Posterior vena cava (tissue), 2 donors: ENCODE results near the gene LRRC71. TPM values are rescaled to one million over a fixed set of nuclear protein-coding genes. Genes with fewer than 3 reads are reported as not detected.

ENCODE experiments used
- DNase-seq: peaks from one replicate; pipeline ENCODE4 v3.0.0-alpha.2; 2020; ENCODE audit warnings: low spot score
- intact Hi-C, 2 donors: fragments of 100-400 bp; cut with DNase I; formaldehyde crosslinking; loops; one replicate each; pipeline versions ENCODE4 v1.14.1 to v1.14.2; 2022 to 2023
- total RNA-seq, 2 donors: library from RNA; stranded (reverse); fragmentation: NEBNext Ultra II Directional; extraction: Animal tissue kit (Norgen Biotek cat#: 25700); gene quantifications; one replicate each; pipeline ENCODE4 v1.2.1, GENCODE V29; 2021
- donor health status: DM: yes; HTN: yes; CAD: no.
- donor health status: DM: yes; HTN: yes; CAD: no.

LRRC71 gene
- total RNA-seq, 2 donors from 2014 or later: not detected

DNA sequence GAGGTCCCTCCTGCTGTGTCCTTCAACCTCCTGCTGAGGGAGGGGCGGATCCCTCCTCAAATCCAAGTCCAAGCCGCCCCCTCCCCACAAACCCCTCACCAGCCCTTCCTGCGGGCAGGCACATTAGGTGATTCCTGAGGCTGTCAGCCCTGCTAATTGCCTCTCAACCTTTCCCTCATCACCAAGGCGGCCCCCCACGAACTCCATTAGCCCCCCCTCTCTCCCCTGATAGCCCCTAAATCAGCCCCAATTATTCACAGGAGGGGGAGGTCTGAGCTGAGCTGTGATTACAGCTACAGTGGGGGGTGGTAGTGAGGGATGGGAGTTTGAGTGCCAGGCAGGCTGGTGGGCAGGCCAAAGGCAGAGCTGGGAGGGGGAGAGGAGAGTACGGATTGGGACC lies 32.7 kb upstream of the LRRC71 start:
- intact Hi-C loops: loop anchor here in 1 of 2 donors (10.0 kb wide), 1 partner anchor 193 kb away; no protein-coding TSS in a partner anchor
- no peak for DNase-seq

DNA sequence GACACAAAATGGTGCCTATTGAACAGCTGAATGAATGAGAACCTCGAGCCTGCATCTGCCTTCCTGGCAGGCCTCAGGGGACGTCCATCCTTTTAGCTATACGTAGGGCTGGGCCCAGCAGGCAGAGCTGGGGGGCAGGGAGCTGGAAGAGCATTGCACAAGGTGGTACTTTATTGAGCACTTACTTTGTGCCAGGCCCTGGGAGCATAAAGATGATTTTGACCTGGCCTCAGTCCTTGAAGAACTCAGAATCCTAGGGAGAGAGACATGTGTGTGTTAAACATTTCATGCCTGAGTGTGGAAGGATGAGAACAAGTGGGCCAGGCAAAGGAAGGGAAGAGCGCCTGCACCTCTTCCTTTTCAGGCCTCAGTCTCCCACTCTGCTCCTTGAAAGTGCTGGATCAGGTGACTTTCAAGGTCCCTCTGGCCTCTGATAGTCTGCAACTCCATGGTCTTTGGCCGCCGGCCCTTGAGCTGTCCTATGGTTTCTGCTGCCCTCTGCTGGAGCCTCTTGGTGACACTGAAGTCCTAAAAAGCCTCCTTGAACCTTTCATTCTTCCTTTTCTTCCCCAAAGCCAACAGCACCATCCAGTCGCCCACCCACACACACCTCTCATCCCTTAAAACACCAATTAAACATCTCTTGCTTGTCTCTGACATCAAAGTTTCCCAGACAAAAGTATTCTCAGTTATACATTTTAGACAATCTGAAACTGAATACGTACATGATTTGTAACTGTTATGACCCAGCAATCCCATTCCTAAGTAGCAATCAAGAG lies 30.4 kb upstream of the LRRC71 start:
- intact Hi-C loops: loop anchor here in 1 of 2 donors (10.0 kb wide), 1 partner anchor 195 kb away; no protein-coding TSS in a partner anchor
- peak; percentile 93 for DNase-seq

DNA sequence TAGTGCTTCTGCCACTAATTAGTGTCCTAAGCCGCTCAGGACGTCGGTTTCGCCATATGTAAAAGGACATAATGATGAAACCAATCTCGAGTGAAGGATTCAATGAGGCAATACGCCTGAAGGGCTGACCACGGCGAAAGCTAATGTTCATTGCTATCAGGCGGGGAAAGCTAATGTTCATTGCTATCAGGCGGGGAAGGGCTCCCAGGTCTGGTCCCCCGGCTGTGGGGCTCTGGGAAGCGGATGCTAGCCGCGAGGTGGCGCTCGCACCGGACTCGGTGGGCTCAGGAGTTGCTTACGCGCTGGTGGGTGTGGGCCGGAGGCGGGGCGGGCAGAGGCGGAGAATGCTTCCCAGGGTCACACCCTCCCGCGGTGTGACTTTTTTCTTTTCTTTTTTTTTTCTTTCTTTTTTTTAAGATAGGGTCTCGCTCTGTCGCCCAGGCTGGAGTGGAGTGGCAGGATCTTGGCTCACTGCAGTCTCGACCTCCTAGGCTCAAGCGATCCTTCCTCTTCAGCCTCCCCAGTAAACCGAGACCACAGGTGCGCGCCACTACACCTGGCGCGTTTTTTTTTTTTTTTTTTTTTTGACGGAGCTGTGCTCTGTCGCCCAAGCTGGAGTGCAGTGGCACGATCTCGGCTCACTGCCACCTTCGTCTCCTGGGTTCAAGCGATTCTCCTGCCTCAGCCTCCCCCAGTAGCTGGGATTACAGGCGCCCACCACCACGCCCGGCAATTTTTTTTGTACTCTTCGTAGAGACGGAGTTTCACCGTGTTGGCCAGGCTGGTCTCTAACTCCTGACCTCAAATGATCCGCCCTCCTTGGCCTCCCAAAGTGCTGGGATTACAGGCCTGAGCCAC lies 28.0 kb upstream of the LRRC71 start:
- intact Hi-C loops: no loop called here
- peak; percentile 97 for DNase-seq

DNA sequence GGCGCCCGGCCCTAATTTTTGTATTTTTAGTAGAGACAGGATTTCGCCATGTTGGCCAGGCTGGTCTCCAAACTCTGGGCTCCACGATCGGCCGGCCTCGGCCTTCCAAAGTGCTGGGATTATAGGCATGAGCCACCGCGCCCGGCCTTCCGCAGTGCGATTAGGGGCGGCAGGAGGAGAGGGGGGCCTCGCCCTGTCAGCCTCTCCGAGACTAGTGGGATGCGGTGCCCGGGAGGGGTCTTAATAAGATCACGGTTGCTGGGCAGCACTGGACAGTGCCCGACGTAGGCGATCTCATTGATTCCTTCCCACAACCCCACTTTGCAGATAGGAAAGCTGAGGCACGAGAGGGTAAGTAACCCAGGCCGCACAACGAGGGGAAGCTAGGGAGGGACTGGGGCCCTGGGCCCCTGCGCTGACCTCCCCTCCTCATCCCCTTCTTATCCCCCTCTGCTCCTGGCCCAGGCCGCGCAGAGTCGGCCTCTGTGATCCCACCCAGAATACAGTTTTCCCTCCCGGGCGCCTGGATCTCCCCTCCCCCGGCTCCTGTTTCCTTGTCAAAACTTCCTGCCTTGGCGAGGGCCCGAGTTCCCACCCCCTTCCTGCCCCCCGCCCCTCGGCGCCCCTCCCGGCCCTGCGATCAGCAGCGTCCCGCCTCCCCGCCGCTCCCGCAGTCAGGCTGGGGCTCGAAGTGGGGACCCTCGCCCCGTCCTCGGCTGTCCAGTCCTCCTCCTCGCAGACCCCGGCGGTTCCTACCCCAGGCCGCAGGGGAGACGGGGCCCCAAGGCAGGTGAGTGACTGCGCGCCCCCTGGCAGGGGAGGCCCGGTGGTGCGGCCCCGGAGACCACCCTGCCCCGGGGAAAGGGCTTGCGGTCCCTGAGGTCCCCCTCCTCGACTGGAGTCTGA lies 27.1 kb upstream of the LRRC71 start, which contains the start of gene PEAR1:
Gene PEAR1, plus strand, starts transcription at position 671 of the 906 bp plus-strand sequence. CDS start 10,209 bp downstream, outside the sequence.
- intact Hi-C loops: no loop called here
- no peak for DNase-seq

DNA sequence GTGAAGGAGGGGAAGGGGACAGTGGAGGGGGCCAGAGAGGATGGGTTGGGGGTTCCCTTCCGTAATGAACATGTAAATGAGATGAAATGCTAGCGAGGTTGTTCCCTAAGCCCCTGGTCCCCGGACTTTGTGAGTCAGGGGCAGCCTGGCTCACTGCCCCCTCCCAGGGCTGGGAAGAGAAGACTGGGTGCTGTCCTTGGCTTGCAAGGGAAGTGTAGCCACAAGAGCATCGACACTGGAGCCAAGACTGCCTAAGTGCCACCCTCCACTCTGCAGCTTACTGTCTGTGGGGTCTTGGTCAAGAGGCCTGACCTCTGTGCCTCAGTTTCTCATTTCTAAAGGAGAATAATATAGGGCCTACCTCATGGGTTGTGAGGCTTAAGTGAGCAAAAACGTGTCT lies 26.4 kb upstream of the LRRC71 start:
- intact Hi-C loops: no loop called here
- DNase-seq: no peak

DNA sequence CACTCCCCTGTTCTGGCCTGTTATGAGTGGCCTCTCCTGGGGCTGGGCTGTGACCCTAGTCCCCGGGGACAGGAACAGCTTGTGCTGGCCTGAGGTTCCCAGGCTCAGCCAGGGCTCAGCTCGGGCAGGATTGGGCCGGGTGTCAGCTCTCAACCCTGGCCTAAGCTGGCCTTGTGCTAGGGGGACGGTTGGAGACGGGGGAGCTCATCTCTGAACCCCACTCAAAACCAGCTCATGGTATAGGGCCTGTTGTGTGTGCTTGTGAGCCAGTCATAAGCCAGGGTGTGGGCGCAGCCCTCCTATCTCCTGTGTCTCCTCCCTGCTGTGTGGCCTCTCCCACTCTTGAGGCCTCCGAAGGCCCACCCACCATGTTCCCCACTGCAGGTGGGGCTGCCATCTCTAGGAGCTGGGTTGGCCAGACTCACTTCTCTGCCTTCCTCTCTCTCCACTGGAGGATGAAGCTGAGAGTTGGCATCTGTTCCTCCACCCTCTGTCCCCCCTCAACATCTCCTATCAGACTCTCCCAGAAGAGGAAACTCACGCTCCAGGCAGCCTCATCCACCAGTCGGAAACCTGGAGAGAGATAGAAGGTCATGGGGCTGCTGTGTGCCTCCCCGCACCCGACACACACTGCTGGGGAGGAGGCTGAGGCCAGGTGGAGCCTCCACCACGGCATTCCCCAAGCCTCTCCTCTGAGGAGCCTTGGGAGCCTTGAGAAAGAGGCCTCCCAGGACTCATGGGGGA lies 25.5 kb upstream of the LRRC71 start:
- intact Hi-C loops: no loop called here
- no peak for DNase-seq

DNA sequence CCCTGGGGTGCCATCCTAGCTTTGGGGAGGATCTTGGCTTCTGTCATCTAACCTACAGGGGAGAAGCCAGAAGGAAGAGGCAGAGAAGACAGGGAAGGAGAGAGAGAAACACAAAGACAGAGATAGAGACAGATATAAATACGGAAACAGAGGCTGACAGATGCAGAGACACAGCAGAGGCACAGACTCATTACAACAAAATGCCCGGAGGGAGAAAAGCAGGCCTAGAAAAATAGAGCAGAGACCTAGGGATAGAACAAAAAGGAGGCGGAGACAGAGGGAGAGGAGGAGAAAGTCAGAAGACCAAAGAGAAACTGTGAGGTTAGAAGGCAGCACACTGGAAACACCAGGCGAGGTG lies 25.0 kb upstream of the LRRC71 start:
- no peak for DNase-seq
- intact Hi-C loops: no loop called here

DNA sequence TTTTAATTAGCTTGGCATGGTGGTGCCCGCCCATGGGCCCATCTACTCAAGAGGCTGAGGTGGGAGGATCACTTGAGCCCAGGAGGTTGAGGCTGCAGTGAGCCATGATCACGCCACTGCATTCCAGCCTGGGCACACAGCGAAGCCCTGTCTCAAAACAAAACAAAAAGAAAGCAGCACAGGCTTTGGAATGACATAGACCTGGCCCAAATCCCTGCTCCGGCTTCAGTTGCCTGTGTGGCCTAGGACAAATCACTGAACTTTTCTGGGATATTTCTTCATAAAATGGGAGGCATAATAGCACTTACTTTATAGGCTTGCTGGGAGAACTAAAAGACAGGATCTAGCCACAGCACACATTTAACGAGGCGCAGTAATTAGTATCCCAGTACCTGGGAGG lies 24.5 kb upstream of the LRRC71 start:
- intact Hi-C loops: no loop called here
- DNase-seq: no peak

DNA sequence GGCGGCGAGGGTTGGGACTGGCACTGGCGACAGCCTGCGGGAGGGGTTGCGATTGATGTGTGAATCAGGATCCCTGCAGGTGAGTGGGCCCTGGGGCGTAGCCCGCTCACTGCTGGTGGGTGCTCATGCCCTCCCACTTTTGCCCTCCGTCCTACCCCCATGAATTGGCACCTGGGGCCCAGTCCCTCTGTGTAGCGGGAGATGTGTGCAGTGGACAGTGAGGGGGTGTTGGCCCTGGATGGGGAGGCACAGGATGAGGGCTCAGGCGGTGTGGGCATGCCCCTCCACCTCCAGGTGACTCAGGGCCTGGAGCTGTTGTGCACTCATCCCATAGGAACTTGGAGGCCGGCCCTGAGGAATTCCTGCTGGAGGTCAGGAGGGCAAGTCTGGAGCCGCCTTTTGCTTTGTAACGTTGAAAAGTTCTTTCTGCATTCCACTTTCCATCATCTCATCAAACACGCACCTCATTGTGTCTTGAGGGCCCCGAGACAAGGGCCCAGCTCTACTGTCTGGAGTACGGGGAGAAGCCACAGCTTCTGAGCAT lies 23.9 kb upstream of the LRRC71 start:
- intact Hi-C loops: no loop called here
- DNase-seq: no peak

DNA sequence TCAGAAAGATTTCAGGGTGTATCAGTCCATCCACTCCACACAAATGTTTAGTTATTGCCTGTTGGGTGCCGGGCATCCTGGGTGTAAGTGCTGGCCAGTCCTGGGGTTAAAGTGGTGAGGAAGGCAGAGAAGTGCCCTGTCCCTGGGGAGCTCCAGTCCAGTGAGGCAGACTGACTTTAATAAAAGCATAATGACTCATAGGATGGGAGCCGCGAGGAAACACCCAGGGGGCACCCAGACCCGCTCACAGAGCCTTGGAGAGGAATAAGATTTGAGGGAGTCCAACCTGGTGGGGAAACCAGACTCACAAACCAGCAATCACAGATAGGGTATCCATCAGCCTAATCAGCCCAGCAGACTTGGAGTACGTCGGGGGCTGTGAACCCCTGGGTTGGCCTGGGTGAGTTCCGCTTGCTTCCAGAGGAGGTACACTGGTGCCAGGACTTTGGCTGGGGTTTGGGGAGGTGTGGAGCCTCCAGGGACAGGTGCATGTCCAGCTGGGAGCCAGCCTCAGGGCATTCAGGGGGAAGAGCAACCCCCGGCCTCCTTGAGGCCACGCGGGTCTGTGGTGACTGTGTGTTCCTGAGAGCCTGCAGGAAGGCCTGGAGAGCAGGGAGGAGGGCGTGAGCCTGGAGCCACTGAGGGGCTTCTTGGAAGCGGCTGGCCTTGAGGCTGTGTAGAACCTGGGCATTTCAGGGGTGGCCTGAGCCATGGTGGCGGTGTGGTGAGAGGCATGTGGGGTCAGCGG lies 23.2 kb upstream of the LRRC71 start:
- no peak for DNase-seq
- intact Hi-C loops: no loop called here

DNA sequence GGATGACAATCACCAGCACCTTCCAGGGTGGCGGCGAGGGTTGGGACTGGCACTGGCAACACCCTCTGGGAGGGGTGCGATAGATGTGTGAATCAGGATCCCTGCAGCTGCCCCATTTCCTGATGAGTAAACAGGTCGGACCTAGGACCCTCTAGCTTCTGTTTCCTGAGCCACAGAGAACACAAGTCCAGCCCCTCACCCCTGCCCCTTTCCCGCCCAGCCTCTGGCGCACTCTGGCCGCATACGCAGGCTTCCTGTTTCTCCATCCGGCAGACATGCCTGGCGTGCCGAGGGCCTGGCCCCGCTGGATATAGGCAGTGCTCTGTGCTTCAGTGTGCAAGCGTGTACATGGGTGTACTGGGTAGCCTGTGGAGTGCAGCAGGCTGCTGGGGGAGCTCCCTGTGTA lies 22.3 kb upstream of the LRRC71 start:
- intact Hi-C loops: no loop called here
- peak; percentile 95 for DNase-seq

DNA sequence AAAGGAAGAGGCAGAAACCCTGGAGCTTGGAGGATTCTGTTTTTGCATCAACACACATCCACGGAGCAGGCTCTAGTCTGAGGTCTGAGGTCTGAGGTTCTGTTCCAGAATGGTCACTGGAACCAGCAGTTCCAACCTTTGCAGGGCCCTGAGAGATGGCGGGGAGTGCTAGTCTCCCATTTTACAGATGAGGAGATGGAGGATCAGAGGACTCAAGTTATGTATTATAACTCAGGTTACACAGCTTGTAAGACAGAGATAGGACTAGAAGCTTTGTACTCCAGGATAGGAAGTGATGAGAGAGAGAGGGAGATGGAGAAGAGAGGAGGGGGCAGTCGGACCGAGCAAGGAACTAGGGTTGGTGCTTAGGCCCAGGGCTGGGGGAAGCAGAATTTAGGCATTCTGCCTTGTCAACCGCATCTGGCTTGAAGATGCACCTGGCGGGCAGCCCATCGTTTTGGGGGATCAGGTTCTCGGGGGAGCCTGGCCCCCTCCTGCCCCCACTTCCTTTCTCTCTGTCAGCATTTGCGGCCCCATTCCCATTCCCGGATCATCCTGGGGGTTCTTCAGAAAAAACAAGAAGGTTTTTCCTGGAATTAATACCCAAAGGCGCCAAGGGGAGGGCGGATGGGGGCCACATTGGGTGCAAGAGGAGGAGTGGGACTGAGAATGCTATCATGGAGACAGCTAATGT lies 21.3 kb upstream of the LRRC71 start:
- intact Hi-C loops: no loop called here
- no peak for DNase-seq

DNA sequence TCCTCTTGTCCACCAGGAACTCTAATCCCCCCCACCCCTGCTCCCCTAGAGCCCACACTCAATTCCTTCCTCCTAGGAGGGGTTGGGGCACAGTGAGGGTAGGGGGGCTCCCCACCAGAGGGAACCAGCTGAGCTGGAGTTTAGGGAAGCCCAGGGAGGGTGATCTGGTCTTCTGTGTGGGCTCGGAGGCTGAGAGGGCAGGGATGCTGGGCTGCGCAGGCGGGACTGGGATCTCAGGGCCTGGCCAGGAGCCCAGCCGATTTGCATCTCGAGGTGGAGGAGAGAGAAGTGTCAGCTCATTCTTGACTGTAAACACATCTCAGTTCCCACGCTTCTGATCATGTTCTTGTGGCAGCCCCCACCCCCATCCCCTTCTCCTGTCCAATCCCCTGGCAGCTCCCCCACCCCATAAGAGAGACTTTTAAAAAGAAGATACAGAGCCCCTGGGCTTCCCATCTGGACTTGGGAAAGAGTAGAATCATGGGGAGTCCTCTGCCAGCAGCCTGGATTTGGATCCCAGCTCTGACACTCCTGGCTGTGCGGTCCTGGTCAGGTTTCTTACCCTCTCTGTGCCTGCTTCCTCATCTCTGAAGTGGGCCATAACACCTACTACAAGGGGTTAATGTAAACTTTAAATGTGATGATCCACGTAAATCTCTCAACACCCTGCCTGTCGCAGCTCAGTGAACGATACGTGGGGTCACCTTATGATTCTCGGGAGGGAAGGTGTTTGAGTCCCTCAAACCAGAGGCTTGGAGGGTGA lies 20.3 kb upstream of the LRRC71 start:
- intact Hi-C loops: no loop called here

DNA sequence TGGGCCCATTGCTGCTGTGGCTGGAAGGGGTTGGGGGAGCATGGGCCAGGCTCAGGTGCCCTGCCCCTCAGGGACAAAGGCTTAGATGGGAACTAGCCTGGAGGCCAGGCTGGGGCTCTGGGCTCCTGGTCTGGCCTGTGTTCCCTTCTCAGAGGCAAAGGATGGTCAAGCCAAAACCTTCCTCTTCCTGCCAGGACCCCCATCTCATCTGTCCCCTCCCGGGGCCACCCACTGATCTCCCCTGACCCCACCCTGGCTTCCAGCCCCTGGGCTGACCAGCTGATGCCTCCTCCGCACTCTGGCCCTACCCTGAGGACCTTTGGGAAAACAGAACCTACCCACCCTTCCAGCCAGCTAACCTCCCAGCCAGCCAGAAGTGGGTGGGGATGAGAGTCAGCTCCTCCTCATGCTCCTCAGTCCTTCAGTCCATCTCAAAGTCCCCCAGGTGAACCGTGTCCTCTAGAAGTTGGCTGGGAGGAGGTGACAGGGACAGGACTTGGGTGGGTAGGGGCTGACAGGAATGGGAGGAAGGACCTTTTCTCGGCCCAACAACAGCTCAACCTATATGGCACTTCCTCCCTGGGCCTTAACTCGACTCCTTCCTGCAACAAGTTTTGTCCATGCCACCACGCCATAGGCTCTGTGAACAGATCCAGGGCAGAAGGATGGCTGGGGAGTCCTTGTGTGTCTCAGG lies 19.4 kb upstream of the LRRC71 start:
- intact Hi-C loops: no loop called here
- no peak for DNase-seq

More for the DNA sequence above, 20.3 kb upstream of the LRRC71 start:
- no peak for DNase-seq

DNA sequence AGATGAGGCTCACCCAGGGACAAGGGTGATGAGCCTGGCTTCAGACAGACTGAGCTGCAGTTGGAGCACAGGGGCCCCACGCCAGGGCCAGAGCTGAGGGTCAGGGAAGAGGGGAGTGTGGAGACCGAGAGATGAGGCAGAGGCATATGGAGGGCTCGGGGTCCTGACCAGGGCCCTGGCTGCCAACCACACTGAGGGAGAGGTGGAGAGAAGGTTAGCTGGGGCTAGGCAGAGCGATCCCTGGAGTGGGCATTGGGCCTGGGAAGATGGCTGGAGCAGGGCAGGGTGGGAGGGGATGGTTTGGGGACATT lies 18.9 kb upstream of the LRRC71 start:
- DNase-seq: no peak
- intact Hi-C loops: no loop called here
